SK-N-SH treated with all-trans-retinoic acid at 6 μM for 48 hours (cell line): ENCODE results near the gene RPEL1.

Experiments used
- ARNTL ChIP-seq: fragments of 450-650 bp; formaldehyde crosslinking; IDR thresholded peaks from 2 replicates; pipeline ENCODE4 v1.5.0; 2020; ENCODE audit warnings: low read depth, mild to moderate bottlenecking, moderate library complexity, borderline replicate concordance
- CSDC2 ChIP-seq: fragments of 250-450 bp; sonication (Bioruptor Pico); IDR thresholded peaks from 2 replicates; pipeline ENCODE4 v1.5.0; 2020; ENCODE audit warnings: mild to moderate bottlenecking, moderate library complexity
- ESRRG ChIP-seq: fragments of 250-450 bp; sonication (Bioruptor Pico); IDR thresholded peaks from 2 replicates; pipeline ENCODE4 v1.6.1; 2021; ENCODE audit warnings: mild to moderate bottlenecking
- ISL1 ChIP-seq: fragments of 250-450 bp; sonication (Bioruptor Pico); IDR thresholded peaks from 2 replicates; pipeline ENCODE4 v2.1.2; 2022; ENCODE audit warnings: mild to moderate bottlenecking, moderate library complexity
- OSR1 ChIP-seq: fragments of 250-450 bp; sonication (Bioruptor Pico); IDR thresholded peaks from 2 replicates; pipeline ENCODE4 v1.8.0; 2022; ENCODE audit warnings: moderate library complexity, mild to moderate bottlenecking, inconsistent platforms
- RARB ChIP-seq: fragments of 250-450 bp; sonication (Bioruptor Pico); IDR thresholded peaks from 2 replicates; pipeline ENCODE4 v1.8.0; 2021; ENCODE audit warnings: mild to moderate bottlenecking, moderate library complexity
- ZC3H10 ChIP-seq: fragments of 250-450 bp; sonication (Bioruptor Pico); IDR thresholded peaks from 2 replicates; pipeline ENCODE4 v1.5.1; 2021; ENCODE audit warnings: mild to moderate bottlenecking, moderate library complexity
- ZFP3 ChIP-seq: fragments of 250-450 bp; sonication (Bioruptor Pico); IDR thresholded peaks from 2 replicates; pipeline ENCODE4 v1.5.0; 2020; ENCODE audit warnings: mild to moderate bottlenecking, moderate library complexity
- ZNF8 ChIP-seq: fragments of 450-650 bp; formaldehyde crosslinking; IDR thresholded peaks from 2 replicates; pipeline ENCODE4 v1.5.0; 2020; ENCODE audit warnings: mild to moderate bottlenecking, moderate library complexity
- TF ChIP-seq, protein P1 (sequence below): fragments of 250-450 bp; sonication (Bioruptor Pico); IDR thresholded peaks from 2 replicates; pipeline ENCODE4 v1.8.0; 2020; ENCODE audit warnings: mild to moderate bottlenecking, moderate library complexity, borderline replicate concordance
- TF ChIP-seq, protein P2 (sequence below): fragments of 250-450 bp; sonication (Bioruptor Pico); IDR thresholded peaks from 2 replicates; pipeline ENCODE4 v1.5.0; 2020; ENCODE audit warnings: mild to moderate bottlenecking, moderate library complexity

DNA sequence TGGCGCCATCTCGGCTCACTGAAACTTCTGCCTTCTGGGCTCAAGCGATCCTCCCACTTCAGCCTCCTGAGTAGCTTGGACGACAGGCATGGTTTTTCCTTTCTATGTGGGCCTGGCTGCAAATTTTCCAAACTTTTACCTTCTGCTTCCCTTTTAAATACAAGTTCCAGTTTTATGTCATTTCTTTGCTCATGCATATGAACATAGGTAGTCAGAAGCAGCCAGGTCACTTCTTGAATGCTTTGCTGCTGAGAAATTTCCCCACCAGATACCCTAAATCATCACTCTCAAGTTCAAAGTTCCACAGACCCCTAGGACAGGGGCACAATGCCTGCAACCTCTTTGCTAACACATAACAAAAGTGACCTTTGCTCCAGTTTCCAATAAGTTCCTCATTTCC lies 21.6 kb upstream of the RPEL1 start:
- TF ChIP-seq ZC3H10 (CRISPR knock-in tag) (no peak), OSR1 (CRISPR knock-in tag) (no peak), RARB (CRISPR knock-in tag) (no peak), CSDC2 (no peak), ZNF8 (CRISPR knock-in tag) (no peak), ARNTL (CRISPR knock-in tag) (no peak), ISL1 (CRISPR knock-in tag) (no peak), ZFP3 (CRISPR knock-in tag) (no peak), ESRRG (CRISPR knock-in tag) (no peak)
- TF ChIP-seq, protein P1, sequence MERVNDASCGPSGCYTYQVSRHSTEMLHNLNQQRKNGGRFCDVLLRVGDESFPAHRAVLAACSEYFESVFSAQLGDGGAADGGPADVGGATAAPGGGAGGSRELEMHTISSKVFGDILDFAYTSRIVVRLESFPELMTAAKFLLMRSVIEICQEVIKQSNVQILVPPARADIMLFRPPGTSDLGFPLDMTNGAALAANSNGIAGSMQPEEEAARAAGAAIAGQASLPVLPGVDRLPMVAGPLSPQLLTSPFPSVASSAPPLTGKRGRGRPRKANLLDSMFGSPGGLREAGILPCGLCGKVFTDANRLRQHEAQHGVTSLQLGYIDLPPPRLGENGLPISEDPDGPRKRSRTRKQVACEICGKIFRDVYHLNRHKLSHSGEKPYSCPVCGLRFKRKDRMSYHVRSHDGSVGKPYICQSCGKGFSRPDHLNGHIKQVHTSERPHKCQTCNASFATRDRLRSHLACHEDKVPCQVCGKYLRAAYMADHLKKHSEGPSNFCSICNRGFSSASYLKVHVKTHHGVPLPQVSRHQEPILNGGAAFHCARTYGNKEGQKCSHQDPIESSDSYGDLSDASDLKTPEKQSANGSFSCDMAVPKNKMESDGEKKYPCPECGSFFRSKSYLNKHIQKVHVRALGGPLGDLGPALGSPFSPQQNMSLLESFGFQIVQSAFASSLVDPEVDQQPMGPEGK: no peak
- TF ChIP-seq, protein P2, sequence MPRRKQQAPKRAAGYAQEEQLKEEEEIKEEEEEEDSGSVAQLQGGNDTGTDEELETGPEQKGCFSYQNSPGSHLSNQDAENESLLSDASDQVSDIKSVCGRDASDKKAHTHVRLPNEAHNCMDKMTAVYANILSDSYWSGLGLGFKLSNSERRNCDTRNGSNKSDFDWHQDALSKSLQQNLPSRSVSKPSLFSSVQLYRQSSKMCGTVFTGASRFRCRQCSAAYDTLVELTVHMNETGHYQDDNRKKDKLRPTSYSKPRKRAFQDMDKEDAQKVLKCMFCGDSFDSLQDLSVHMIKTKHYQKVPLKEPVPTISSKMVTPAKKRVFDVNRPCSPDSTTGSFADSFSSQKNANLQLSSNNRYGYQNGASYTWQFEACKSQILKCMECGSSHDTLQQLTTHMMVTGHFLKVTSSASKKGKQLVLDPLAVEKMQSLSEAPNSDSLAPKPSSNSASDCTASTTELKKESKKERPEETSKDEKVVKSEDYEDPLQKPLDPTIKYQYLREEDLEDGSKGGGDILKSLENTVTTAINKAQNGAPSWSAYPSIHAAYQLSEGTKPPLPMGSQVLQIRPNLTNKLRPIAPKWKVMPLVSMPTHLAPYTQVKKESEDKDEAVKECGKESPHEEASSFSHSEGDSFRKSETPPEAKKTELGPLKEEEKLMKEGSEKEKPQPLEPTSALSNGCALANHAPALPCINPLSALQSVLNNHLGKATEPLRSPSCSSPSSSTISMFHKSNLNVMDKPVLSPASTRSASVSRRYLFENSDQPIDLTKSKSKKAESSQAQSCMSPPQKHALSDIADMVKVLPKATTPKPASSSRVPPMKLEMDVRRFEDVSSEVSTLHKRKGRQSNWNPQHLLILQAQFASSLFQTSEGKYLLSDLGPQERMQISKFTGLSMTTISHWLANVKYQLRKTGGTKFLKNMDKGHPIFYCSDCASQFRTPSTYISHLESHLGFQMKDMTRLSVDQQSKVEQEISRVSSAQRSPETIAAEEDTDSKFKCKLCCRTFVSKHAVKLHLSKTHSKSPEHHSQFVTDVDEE (CRISPR knock-in tag): no peak
